ENCODE data around the gene NAPEPLD.

- TF ChIP-seq SUZ12 (IDR thresholded peaks at IDR 0.05; ENCODE audit: extremely low read depth, insufficient read depth, insufficient read length) (no peak), YY1 (IDR thresholded peaks at IDR 0.05; ENCODE audit: insufficient read depth, insufficient read length) (no peak), ZNF274 (IDR thresholded peaks at IDR 0.05; ENCODE audit: low read depth, low read length) (no peak)
Observed at GRCh38 chr7:103120362-103120761, 28.5 kb downstream of the NAPEPLD start.
